Common myeloid progenitor, CD34-positive (primary cell): Measurements from ENCODE around the gene ENO3.

Experiments
- CTCF ChIA-PET: fragments of 350-600 bp; sonication (Branson Sonifier 250); formaldehyde crosslinking; loops from one replicate; lab custom pipeline; 2021; ENCODE audit warnings: antibody characterized with exemption; lab: Charles Lee
- POLR2A ChIA-PET: fragments of 350-600 bp; sonication (Branson Sonifier 250); formaldehyde crosslinking; loops from one replicate; lab custom pipeline; 2021; ENCODE audit warnings: antibody characterized with exemption; lab: Charles Lee
- DNase-seq, 3 donors: peaks; one replicate each; pipeline versions ENCODE4 v3.0.0 to v3.0.0-alpha.2; 2013
- H3K27ac ChIP-seq, 2 experiments: 1 replicate in 1 of 2; 2 replicates in 1 of 2; pipeline ENCODE4 v1.7.0; 2013; ENCODE audit warnings: inconsistent platforms in 2 of 2, low read length in 2 of 2, mild to moderate bottlenecking in 2 of 2, low read depth in 1 of 2, moderate library complexity in 1 of 2; ENCODE audit not compliant: severe bottlenecking in 2 of 2, insufficient read depth in 1 of 2, poor library complexity in 1 of 2
- H3K27me3 ChIP-seq, 5 experiments: replicated peaks in 2 of 5; 1 replicate in 3 of 5; 2 replicates in 2 of 5; pipeline versions ENCODE4 v1.6.1 to v1.7.0; 2013; ENCODE audit warnings: low read length in 4 of 5, mild to moderate bottlenecking in 2 of 5, moderate library complexity in 2 of 5, inconsistent platforms in 1 of 5; ENCODE audit not compliant: insufficient read depth in 5 of 5, control insufficient read depth in 4 of 5
- H3K36me3 ChIP-seq, 4 experiments: 1 replicate in 2 of 4; 2 replicates in 2 of 4; pipeline versions ENCODE4 v1.6.1 to v1.7.0; 2013; ENCODE audit warnings: low read length in 3 of 4, control low read depth in 1 of 4, mild to moderate bottlenecking in 1 of 4; ENCODE audit not compliant: control insufficient read depth in 4 of 4, insufficient read depth in 4 of 4
- H3K4me1 ChIP-seq, 4 experiments: 1 replicate in 3 of 4; 2 replicates in 1 of 4; pipeline versions ENCODE4 v1.6.1 to v1.7.1; 2013; ENCODE audit warnings: low read length in 3 of 4, mild to moderate bottlenecking in 3 of 4, control low read depth in 1 of 4, inconsistent platforms in 1 of 4, moderate library complexity in 1 of 4; ENCODE audit not compliant: control insufficient read depth in 4 of 4, insufficient read depth in 4 of 4; ENCODE audit errors: control extremely low read depth in 1 of 4
- H3K4me3 ChIP-seq, 7 experiments: 1 replicate in 4 of 7; 2 replicates in 3 of 7; pipeline versions ENCODE4 v1.5.1 to v1.7.0; 2013; ENCODE audit warnings: mild to moderate bottlenecking in 7 of 7, low read length in 6 of 7, moderate library complexity in 6 of 7, inconsistent platforms in 2 of 7, low read depth in 2 of 7, control low read depth in 1 of 7; ENCODE audit not compliant: insufficient read depth in 4 of 7, control insufficient read depth in 1 of 7; ENCODE audit errors: extremely low read depth in 1 of 7
- H3K9me3 ChIP-seq, 5 experiments: 1 replicate in 4 of 5; 2 replicates in 1 of 5; pipeline versions ENCODE4 v1.6.1 to v1.7.1; 2013; ENCODE audit warnings: low read length in 4 of 5, mild to moderate bottlenecking in 2 of 5, inconsistent platforms in 1 of 5, low read depth in 1 of 5, moderate library complexity in 1 of 5; ENCODE audit not compliant: control insufficient read depth in 4 of 5, insufficient read depth in 2 of 5; ENCODE audit errors: control extremely low read depth in 1 of 5
- WGBS: methylation state at CpG from one replicate; pipeline ENCODE4 v1.1.5; 2013; ENCODE audit not compliant: insufficient coverage; 5-methylcytosine and 5-hydroxymethylcytosine counted together

Gene ENO3

GRCh38 chr17:4947411-4948165, 3.3 kb upstream of the ENO3 start:
- WGBS, result under 1% methylated on average over 22 of the region's 56 CpGs
- Histone ChIP-seq H3K9me3 (no peaks in the 10 kb centered on the region), H3K4me3 (peak overlapping the region; percentile 72 to 98 (median 94)), H3K36me3 (peaks cover 0 to 39% (median 26%) of the 10 kb centered on the region in 4 experiments), H3K27me3 (no peaks in the 10 kb centered on the region), H3K27ac (peak overlapping the region; percentile 70 to 87), H3K4me1 (peaks cover 30 to 73% (median 68%) of the 10 kb centered on the region in 4 experiments)
- DNase-seq, result peak in 2 of 3 donors; percentile 52 to 57
- ChIA-PET POLR2A (interaction anchor here (1.0 to 3.0 kb wide), 3 partner anchors 8 to 48 kb away, joined by 3 to 17 read pairs (median 4); partner anchors contain the start of genes C17orf107, RNF167 and SLC25A11), CTCF (interaction anchor here (1.1 to 1.7 kb wide), 8 partner anchors 8 to 113 kb away, joined by 3 to 8 read pairs (median 4); no protein-coding TSS in a partner anchor)

GRCh38 chr17:4948166-4948930, 2.6 kb upstream of the ENO3 start, which contains the start of gene PFN1:
PFN1 (minus strand) TSS chr17:4948530; CDS start chr17:4948394, 136 bp downstream.
- no peaks in the 10 kb centered on the region for H3K9me3 ChIP-seq
- CTCF ChIA-PET, result interaction anchor here (1.3 to 1.6 kb wide), 3 partner anchors 9 to 39 kb away, joined by 3 to 5 read pairs (median 4); partner anchors contain the start of genes RNF167 and SLC25A11

GRCh38 chr17:4948931-4949320, 2.0 kb upstream of the ENO3 start:
- peaks cover 24 to 59% (median 55%) of the 10 kb centered on the region in 4 experiments for H3K4me1 ChIP-seq

More at GRCh38 chr17:4948166-4948930, 2.6 kb upstream of the ENO3 start, which contains the start of gene PFN1:
- POLR2A ChIA-PET, result interaction anchor here (1.0 to 3.0 kb wide), 3 partner anchors 9 to 19 kb away, joined by 3 to 17 read pairs (median 4); partner anchors contain the start of genes RNF167 and SLC25A11
- Histone ChIP-seq H3K27me3 (no peaks in the 10 kb centered on the region), H3K36me3 (peaks cover 0 to 31% (median 19%) of the 10 kb centered on the region in 4 experiments), H3K4me1 (peaks cover 27 to 65% (median 61%) of the 10 kb centered on the region in 4 experiments), H3K4me3 (peak within 1 kb of the TSS; percentile 72 to 98 (median 94)), H3K27ac (peak within 1 kb of the TSS; percentile 74 to 87)
- peak; percentile 93 to 96 (median 95) for DNase-seq
- WGBS, result 0% methylated on average over 37 of the region's 59 CpGs

GRCh38 chr17:4949321-4950074, 1.4 kb upstream of the ENO3 start:
- H3K27ac ChIP-seq, result peak overlapping the region; percentile 74 to 87
- H3K27me3 ChIP-seq, result no peaks in the 10 kb centered on the region
- DNase-seq, result peak; percentile 86 to 92 (median 90)
- POLR2A ChIA-PET, result interaction anchor here (1.0 to 3.0 kb wide), 2 partner anchors 10 to 15 kb away, joined by 4 to 17 read pairs; partner anchors contain the start of genes RNF167 and SLC25A11
- WGBS, result 0% methylated on average over 38 of the region's 75 CpGs
- H3K36me3 ChIP-seq, result peaks cover 0 to 26% (median 15%) of the 10 kb centered on the region in 4 experiments
- H3K9me3 ChIP-seq, result no peaks in the 10 kb centered on the region
- CTCF ChIA-PET, result interaction anchor here (1.0 to 8.0 kb wide), 4 partner anchors 10 to 40 kb away, joined by 3 to 35 read pairs (median 4); partner anchors contain the start of genes RNF167 and SLC25A11
- peak overlapping the region; percentile 27 to 98 (median 90) for H3K4me3 ChIP-seq
- peaks cover 22 to 54% (median 49%) of the 10 kb centered on the region in 4 experiments for H3K4me1 ChIP-seq

More at GRCh38 chr17:4948931-4949320, 2.0 kb upstream of the ENO3 start:
- Histone ChIP-seq H3K27ac (peak overlapping the region; percentile 74 to 87), H3K4me3 (peak overlapping the region; percentile 37 to 98 (median 90)), H3K9me3 (no peaks in the 10 kb centered on the region), H3K27me3 (no peaks in the 10 kb centered on the region), H3K36me3 (peaks cover 0 to 30% (median 17%) of the 10 kb centered on the region in 4 experiments)
- 0% methylated on average over 17 of the region's 40 CpGs for WGBS
- ChIA-PET CTCF (interaction anchor here (1.4 to 1.6 kb wide), 2 partner anchors 9 to 11 kb away, joined by 3 to 5 read pairs; partner anchors contain the start of genes RNF167 and SLC25A11), POLR2A (interaction anchor here (1.0 to 3.0 kb wide), 3 partner anchors 9 to 18 kb away, joined by 3 to 17 read pairs (median 4); partner anchors contain the start of genes RNF167 and SLC25A11)
- peak; percentile 83 to 88 (median 84) for DNase-seq

GRCh38 chr17:4950075-4950745, 709 bp upstream of the ENO3 start:
- ChIA-PET POLR2A (interaction anchor here (3.0 kb wide), 1 partner anchor 11 kb away, joined by 17 read pairs; the partner anchor contains the start of genes RNF167 and SLC25A11), CTCF (interaction anchor here (1.0 to 8.0 kb wide), 3 partner anchors 9 to 41 kb away, joined by 3 to 35 read pairs (median 3); no protein-coding TSS in a partner anchor)
- peaks cover 17 to 46% (median 42%) of the 10 kb centered on the region in 4 experiments for H3K4me1 ChIP-seq
- DNase-seq, result peak in 1 of 3 donors; percentile 76
- no peaks in the 10 kb centered on the region for H3K27me3 ChIP-seq
- peaks cover 0 to 19% (median 10%) of the 10 kb centered on the region in 4 experiments for H3K36me3 ChIP-seq
- peak overlapping the region; percentile 35 to 98 (median 63) for H3K4me3 ChIP-seq
- WGBS, result 2% methylated on average over 30 of the region's 52 CpGs
- peak overlapping the region; percentile 74 to 82 for H3K27ac ChIP-seq
- no peaks in the 10 kb centered on the region for H3K9me3 ChIP-seq
